ENCODE measurements around the gene KRTAP10-3.

The KRTAP10-3 gene

DNA sequence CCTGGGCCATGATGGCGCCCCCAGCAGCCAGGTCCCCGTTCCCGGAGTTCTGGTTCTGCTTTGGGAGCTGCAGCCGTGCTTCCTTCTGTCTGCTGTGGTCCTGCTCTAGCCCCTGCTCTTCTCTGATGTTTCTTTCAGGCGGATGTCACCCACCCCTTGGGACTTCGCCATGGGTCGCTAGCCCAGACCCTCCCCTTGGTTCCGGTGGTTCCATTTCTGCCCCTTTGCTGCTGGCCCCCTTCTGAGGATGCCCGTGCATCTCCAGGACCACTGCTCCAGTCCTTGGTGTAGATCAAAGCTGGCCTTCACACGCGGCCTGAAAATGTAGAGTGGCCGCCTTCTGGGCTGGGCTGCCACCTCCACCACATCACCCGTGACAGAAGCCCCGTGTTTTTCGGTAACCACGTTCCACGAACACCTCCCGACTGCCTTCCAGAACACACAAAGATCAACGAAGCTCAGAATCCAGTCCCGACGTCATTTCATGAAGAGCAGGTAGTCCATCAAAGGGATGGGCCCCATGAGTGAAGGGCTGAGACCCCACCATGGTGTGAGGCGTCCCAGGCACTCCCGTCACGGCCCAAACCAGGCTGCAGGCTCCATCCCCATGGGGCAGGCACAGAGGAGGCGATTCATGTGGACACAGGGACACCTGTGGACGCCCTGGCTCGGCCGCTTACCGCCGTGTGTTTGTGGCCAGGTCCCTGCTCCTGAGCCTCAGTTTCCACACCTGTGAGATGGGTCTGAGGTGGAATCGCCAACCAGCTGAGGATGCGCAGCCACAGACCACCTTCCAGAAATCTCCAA is 43.0 kb downstream of the KRTAP10-3 start:
- no peak for DNase-seq (ENCODE audit: low read depth)

DNA sequence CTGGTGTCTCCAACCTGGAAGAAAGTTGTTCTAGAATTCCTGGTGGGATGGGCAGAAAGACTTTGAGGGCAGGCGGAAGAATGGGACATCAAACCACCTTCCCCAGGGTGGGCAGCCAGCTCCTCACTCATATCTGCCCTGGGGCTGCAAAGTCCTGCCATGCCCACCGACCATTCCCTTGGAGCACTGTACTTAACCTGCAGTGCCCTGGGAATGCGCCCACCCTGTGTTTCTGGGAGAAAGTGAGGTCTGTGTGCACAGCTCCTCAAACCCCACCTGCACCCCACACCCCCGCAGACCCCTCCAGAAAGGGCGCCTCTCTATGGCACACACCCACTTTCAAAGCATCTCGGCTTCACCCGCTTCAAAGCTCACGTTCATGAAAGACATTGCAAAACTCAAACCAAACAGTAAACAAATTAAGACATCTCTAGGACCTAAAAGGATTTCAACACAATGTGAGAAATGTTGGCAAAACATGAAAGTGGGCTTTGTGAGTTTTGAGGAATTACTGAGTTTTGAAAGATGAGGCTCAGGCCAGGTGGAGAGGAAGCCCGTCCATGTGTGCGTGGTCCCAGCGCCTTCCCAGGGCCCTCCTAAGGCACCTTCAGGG is 43.7 kb downstream of the KRTAP10-3 start:
- no peak for DNase-seq (ENCODE audit: low read depth)

DNA sequence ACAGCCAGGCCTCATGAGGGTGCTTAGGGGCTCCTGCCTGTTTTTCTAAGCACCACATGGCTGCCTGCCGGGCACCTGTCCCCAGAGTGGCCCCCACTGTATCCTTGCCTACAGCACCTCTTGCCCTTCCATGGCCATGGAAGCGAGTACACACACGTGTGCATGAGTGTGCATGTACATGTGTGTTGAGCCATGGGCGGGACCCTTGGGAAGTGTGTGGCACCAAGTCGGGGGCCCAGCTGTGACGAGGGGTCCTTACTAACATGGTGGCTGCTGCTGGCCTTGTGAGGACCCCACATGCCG is 44.4 kb downstream of the KRTAP10-3 start:
- DNase-seq (ENCODE audit: low read depth) = no peak

DNA sequence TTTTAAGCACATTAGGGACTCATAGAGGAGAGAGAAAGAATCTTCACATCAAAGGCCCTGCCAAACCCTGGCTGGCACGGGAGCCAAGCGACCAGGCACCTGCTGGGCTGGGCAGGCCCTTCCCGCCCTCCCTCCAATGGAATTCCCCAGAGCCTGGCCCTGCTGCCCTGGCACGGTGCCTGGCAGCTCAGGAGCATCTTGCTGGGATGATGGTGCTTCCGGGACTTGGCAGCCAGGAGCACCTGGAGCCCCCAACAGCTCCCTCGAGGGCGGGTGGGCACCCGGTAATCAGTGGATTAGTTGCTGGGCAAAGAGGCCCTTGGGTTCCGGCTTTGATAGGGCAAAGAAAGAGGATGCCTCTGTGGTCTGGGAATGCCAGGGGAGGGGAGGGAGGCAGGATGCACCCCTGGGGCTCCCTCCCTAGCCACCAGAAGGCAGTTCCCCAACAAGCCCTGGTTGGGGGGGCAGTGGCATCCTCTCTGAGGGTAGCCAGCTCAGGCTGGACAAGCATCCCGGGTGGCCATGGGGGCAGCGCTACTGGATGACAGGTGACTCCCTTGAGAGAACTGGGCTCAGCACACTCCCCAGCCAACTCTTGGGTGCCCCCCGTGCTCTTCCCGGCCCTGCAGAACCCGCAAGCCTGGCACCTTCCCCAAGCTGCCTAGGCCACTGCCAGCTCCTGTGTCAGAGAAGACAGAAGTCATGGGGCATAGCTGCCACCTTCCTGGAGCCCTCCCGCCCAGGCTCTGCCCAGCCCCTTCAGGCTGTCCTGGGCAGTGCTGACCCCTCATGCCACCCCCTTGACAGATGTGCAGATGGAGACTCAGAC is 45.0 kb downstream of the KRTAP10-3 start:
- no peak for DNase-seq (ENCODE audit: low read depth)

DNA sequence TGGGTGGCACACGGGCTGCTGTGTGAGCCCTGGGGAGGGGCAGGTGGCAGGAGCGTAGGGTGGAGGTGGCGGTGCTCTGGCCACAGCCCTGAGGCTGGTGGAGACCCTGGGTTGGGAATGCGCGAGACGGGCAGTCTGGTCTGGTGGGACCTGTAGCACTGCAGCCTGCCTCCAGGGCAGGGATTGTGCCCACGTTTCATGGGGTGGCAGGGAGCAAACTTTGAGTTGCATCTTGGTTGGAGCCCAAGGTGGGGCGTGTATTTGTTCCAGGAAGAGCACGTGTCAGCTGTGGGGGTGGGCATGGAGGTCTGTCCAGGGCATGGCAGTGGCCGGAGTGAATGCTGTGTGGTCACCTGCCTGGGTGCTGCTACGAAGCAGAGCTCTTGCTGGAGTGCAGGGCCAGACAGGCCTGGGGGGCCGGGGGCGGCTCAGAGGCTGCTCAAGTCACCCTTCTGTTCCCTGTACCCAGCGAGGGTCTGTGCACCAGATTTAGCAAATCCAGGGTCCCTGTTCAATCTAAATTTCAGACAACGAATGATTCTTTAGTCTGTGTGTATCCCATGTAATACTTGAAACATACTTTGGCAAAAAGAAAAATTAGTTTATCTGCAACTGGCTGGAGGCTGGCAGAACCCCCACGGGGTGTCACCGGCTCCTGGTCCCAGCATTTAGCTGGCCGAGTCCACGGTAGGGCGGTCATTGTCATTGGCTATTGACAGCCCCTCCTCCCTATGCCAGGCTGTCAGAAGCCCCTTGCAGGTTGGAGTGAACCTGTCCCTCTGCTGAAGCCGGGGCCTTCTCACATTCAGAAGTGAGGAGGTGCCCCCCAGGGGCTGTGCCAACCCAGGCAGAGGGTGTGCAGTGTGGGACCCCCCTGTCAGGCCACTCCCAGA is 45.9 kb downstream of the KRTAP10-3 start:
- DNase-seq (ENCODE audit: low read depth) = no peak

DNA sequence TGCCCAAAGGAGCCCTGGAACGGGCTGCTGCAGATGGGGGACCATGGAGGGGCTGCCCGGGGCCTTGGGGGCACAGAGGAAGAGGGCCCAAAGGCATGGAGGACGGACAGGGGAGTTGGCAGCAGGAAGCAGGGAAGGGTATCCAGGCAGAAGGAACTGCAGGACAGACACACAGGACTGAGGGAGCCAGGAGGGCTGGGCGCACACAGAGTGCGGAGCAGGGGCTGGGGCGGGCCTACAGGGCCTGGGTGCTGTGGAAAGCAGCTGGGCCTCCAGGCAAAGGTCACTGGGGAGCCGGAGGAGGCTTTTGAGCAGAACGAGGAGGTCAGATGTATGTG is 46.7 kb downstream of the KRTAP10-3 start:
- DNase-seq (ENCODE audit: low read depth) = no peak

DNA sequence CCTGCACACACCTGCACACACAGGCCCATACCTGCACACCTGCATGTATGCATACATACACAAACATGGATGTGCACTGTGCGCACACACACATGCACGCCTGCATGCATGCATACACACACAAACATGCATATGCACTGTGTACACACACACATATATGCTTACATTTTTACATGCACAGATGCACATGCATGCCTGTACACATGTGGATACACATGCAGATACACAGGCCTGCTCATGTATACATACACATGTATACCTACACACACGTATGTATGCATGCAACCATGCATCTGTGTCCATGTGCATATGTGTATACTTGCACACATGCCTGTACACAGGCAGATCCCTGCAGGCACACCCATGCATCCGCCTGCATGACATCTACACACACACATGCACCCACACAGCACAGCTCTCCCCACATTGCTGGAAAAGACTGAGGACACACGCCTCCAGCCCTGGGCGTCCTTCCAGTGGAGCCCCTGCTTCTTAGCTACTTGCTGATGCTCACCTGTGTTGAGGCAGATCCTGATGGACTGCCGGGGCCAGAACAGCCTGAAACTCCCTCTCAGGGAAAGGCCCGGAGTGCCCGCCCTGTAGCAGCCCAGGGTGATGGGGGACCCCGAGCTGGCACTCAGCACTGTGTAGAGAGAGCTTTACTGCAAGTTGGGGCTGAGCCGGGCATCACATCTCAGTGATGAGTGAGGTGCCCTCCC is 47.2 kb downstream of the KRTAP10-3 start:
- DNase-seq (ENCODE audit: low read depth) = no peak

DNA sequence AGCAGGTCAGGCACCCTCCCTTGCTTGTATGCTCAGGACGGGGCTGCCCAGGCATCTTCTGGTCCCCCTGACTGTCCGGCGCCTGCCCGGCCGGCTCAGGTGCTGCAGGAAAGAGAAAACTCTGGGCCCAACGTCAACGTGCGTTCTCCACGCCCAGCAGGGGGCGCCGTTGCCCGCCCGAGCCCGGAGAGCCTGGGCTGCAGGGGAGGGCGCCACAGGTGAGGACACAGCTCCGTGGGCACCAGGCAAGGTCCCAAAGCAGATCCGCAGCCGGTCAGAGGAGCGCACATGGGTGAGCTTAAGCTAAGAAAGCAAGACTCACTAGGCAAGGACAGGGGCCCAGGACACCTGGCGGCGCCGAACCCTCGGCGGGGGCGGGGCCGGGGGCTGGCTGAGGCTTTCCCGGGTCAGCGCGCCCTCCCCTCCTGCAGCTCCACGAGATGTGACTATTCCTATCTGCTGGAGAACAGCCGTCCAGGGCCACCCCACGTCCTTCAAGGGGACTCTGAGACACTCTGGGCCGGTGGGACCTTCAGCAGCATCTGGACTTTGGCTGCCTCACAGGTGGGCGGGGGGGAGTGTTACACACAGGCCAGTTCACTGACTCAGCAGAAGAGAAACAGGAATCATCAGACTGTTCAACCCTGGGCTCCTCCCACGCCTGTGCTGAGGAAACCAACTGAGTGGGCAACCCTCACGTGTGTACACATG is 47.9 kb downstream of the KRTAP10-3 start:
- DNase-seq (ENCODE audit: low read depth) = no peak

DNA sequence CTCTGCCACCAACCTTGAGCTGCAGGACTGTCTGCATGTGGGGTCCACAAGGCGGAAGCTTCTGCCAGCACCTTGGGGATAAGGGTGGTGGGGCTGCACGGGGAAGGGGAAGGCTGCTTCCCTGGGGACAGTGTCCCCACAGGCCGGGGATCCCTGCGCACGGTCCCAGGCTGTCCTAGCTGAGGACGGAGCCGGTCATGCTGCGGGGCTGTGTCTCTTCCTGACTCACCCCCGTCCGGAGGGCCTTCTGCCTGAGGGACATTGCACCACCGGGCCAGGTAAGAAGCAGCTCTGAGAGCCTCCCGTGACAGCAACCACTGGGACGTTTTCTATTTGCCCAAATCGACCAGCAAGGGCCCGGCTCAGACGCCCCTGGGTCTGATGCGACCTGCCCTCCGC is 48.5 kb downstream of the KRTAP10-3 start:
- DNase-seq (ENCODE audit: low read depth) = no peak

DNA sequence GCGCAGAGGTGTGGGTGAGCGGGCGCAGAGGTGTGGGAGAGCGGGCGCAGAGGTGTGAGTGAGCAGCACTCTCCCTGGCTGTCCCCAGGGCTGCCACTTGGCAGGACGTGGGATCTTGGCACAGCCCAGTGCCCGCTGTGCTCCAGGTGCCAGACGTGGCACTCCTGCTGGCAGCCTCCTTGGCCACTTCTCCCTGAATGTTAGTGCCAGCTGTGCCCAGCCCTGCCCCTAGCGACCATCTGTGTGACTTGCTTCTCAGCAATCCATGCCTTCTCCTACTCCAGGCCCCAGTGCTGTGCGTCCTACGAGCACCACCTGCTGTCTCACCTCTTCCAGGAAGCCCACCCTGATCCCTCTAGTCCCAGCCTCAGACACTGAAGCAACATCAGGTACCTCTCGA is 49.1 kb downstream of the KRTAP10-3 start:
- no peak for DNase-seq (ENCODE audit: low read depth)

DNA sequence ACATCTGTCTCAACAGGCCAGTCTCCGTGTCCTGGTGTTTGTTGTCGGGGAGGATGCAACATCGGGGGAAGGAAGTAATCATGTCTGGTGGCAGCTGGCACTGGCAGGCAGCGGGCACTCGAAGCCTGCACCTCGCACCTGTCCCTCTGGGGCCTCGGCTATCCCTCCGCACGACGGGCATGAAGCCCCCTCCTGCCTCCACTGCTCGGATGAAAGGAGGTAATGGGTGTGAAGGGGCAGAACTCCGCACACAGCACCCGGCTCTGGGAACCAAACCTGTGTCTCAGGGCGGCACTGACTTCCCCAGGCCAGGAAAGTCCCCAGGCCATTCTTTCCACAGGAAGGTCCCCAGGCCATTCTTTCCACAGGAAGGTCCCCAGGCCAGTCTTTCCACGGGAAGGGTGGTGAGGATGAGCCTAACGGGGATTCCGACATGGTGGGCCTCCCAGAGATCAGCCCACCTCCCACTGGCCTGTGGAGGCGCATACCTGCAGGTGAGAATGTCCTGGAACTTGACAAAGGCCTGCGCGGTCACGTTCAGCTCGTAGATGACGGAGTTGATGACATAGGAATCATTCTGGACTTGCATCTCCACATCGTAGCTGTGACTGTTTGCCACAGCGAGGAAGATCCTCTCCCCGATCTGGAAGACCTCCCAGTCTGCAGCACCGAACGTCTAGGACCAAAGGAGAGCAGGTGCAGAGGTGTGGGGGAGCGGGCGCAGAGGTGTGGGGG is 49.7 kb downstream of the KRTAP10-3 start:
- no peak for DNase-seq (ENCODE audit: low read depth)

DNA sequence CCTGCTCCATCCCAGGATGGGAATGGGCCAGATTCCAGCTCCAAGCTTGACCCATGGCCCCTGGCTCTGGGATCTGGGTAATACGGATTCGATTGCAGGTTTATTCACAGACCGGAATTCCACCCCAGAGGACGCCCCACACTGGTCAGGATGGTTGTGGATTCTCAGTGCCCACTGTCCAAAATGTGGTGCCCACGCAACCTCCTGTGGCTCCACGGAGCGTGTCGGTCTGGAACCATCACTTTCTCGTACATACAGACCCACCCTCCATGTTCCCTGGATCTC is 50.2 kb downstream of the KRTAP10-3 start:
- DNase-seq (ENCODE audit: low read depth) = no peak
